H1 (cell line): ENCODE data around the gene OR2L13. TPM values are rescaled to one million over a fixed set of nuclear protein-coding genes. Genes with fewer than 3 reads are reported as not detected.

Experiments used
- CTCF ChIA-PET: fragments of 300-600 bp; sonication (Branson Sonifier 250); formaldehyde crosslinking; loops from one replicate; lab custom pipeline; 2021; ENCODE audit not compliant: partially characterized antibody; lab: Charles Lee
- POLR2A ChIA-PET: fragments of 300-600 bp; sonication (Branson Sonifier 250); formaldehyde crosslinking; loops from one replicate; lab custom pipeline; 2021; ENCODE audit warnings: inconsistent platforms; ENCODE audit not compliant: partially characterized antibody; lab: Charles Lee
- DNase-seq, 2 experiments: peaks; one replicate each; pipeline versions ENCODE4 v3.0.0 to v3.0.0-alpha.2; 2010 to 2022; ENCODE audit warnings: low spot score in 2 of 2, low read depth in 1 of 2, mixed read lengths in 1 of 2
- FAIRE-seq: peaks from 2 replicates; lab custom pipeline; 2011; peaks lifted over from hg19 to GRCh38; lab: Jason Lieb, UNC
- H2AFZ ChIP-seq: 2 replicates; pipeline ENCODE4 v1.8.1; 2012; ENCODE audit warnings: low read length, inconsistent platforms
- H2AK5ac ChIP-seq: 2 replicates; pipeline ENCODE4 v1.6.1; 2013; ENCODE audit warnings: low read depth, low read length
- H2BK120ac ChIP-seq: replicated peaks from 2 replicates; pipeline ENCODE3; 2013; ENCODE audit warnings: low read depth, low read length, inconsistent platforms
- H2BK12ac ChIP-seq: 2 replicates; pipeline ENCODE4 v1.6.1; 2013; ENCODE audit warnings: low read depth, low read length
- H2BK15ac ChIP-seq: 2 replicates; pipeline ENCODE4 v1.6.1; 2013; ENCODE audit warnings: low read length
- H2BK20ac ChIP-seq: 2 replicates; pipeline ENCODE4 v1.6.1; 2013; ENCODE audit warnings: low read length
- H2BK5ac ChIP-seq: 2 replicates; pipeline ENCODE4 v1.6.1; 2013; ENCODE audit warnings: low read depth, low read length
- H3K14ac ChIP-seq: 2 replicates; pipeline ENCODE4 v1.6.1; 2013; ENCODE audit warnings: inconsistent platforms; ENCODE audit not compliant: insufficient read length
- H3K18ac ChIP-seq: 2 replicates; pipeline ENCODE4 v1.6.1; 2013; ENCODE audit warnings: low read length; ENCODE audit errors: extremely low read depth
- H3K23ac ChIP-seq: 2 replicates; pipeline ENCODE4 v1.6.1; 2013; ENCODE audit warnings: inconsistent platforms; ENCODE audit not compliant: insufficient read length
- H3K23me2 ChIP-seq: 2 replicates; pipeline ENCODE4 v1.6.1; 2013; ENCODE audit warnings: low read depth, low read length
- H3K27ac ChIP-seq: 2 replicates; pipeline ENCODE4 v1.6.1; 2011; ENCODE audit warnings: low read depth, low read length, inconsistent platforms
- H3K27me3 ChIP-seq, 4 experiments: replicated peaks in 1 of 4; 1 replicate in 1 of 4; 2 replicates in 3 of 4; pipeline versions ENCODE4 v1.6.1 to v1.8.1; 2011 to 2013; ENCODE audit warnings: low read length in 3 of 4, mild to moderate bottlenecking in 3 of 4, inconsistent platforms in 2 of 4, mixed read lengths in 2 of 4, moderate library complexity in 1 of 4; ENCODE audit not compliant: control insufficient read depth in 3 of 4, insufficient read depth in 3 of 4; ENCODE audit errors: extremely low read depth in 1 of 4
- H3K36me3 ChIP-seq, 4 experiments: 2 replicates each; pipeline versions ENCODE4 v1.6.1 to v1.8.1; 2011 to 2013; ENCODE audit warnings: mild to moderate bottlenecking in 4 of 4, low read length in 3 of 4, moderate library complexity in 2 of 4, control low read depth in 1 of 4, inconsistent platforms in 1 of 4; ENCODE audit not compliant: insufficient read depth in 4 of 4, control insufficient read depth in 2 of 4
- H3K4ac ChIP-seq: replicated peaks from 2 replicates; pipeline ENCODE3; 2013; ENCODE audit warnings: low read length, low read depth, mixed read lengths, inconsistent platforms; ENCODE audit not compliant: insufficient read length
- H3K4me1 ChIP-seq, 4 experiments: replicated peaks in 1 of 4; 1 replicate in 1 of 4; 2 replicates in 3 of 4; pipeline versions ENCODE4 v1.6.1 to v1.8.1; 2011 to 2013; ENCODE audit warnings: low read length in 3 of 4, inconsistent platforms in 2 of 4, mixed read lengths in 1 of 4; ENCODE audit not compliant: insufficient read depth in 4 of 4, control insufficient read depth in 3 of 4
- H3K4me2 ChIP-seq, 2 experiments: 2 replicates each; pipeline versions ENCODE4 v1.6.1 to v1.8.1; 2011 to 2013; ENCODE audit warnings: low read depth in 2 of 2, low read length in 2 of 2, control low read depth in 1 of 2, inconsistent platforms in 1 of 2, mild to moderate bottlenecking in 1 of 2; ENCODE audit not compliant: insufficient read depth in 1 of 2
- H3K4me3 ChIP-seq, 4 experiments: fragments of 200-600, 300-600 bp in 1 of 4; sonication (generic), shearing (Covaris generic), sonication (Bioruptor Twin) in 1 of 4; 2 replicates each; pipeline versions ENCODE4 v1.5.1 to v1.8.1; 2011 to 2016; ENCODE audit warnings: low read length in 4 of 4, low read depth in 3 of 4, control low read depth in 2 of 4, inconsistent platforms in 2 of 4, mild to moderate bottlenecking in 2 of 4, mixed read lengths in 1 of 4, moderate library complexity in 1 of 4; ENCODE audit not compliant: insufficient read depth in 2 of 4; ENCODE audit errors: extremely low read depth in 1 of 4
- H3K56ac ChIP-seq: replicated peaks from 2 replicates; pipeline ENCODE3; 2013; ENCODE audit warnings: low read depth, mild to moderate bottlenecking, mixed read lengths, low read length, inconsistent platforms; ENCODE audit not compliant: insufficient read length
- H3K79me1 ChIP-seq: 2 replicates; pipeline ENCODE4 v1.6.1; 2013; ENCODE audit warnings: low read depth, low read length, control low read depth
- H3K79me2 ChIP-seq, 2 experiments: 2 replicates each; pipeline versions ENCODE4 v1.6.1 to v1.8.1; 2012 to 2013; ENCODE audit warnings: low read length in 2 of 2, mild to moderate bottlenecking in 2 of 2, inconsistent platforms in 1 of 2; ENCODE audit not compliant: insufficient read depth in 2 of 2, control insufficient read depth in 1 of 2
- H3K9ac ChIP-seq, 4 experiments: replicated peaks in 1 of 4; 1 replicate in 1 of 4; 2 replicates in 3 of 4; pipeline versions ENCODE4 v1.6.1 to v1.8.1; 2011 to 2013; ENCODE audit warnings: low read depth in 3 of 4, low read length in 3 of 4, control low read depth in 2 of 4, mild to moderate bottlenecking in 2 of 4, moderate library complexity in 2 of 4, inconsistent platforms in 1 of 4; ENCODE audit errors: extremely low read depth in 1 of 4
- H3K9me3 ChIP-seq, 2 experiments: 2 replicates each; pipeline versions ENCODE4 v1.6.1 to v1.8.1; 2012 to 2013; ENCODE audit warnings: mild to moderate bottlenecking in 2 of 2, moderate library complexity in 2 of 2, control low read depth in 1 of 2, inconsistent platforms in 1 of 2, low read depth in 1 of 2, low read length in 1 of 2, mixed read lengths in 1 of 2; ENCODE audit not compliant: insufficient read depth in 2 of 2
- H4K20me1 ChIP-seq, 2 experiments: replicated peaks in 1 of 2; 2 replicates each; pipeline versions ENCODE3 to v1.8.1; 2011 to 2013; ENCODE audit warnings: inconsistent platforms in 2 of 2, low read length in 2 of 2, mild to moderate bottlenecking in 1 of 2; ENCODE audit not compliant: insufficient read depth in 2 of 2, control insufficient read depth in 1 of 2
- H4K5ac ChIP-seq: 2 replicates; pipeline ENCODE4 v1.6.1; 2013; ENCODE audit warnings: low read length, low read depth, mixed read lengths, inconsistent platforms; ENCODE audit not compliant: insufficient read length
- H4K8ac ChIP-seq: 2 replicates; pipeline ENCODE4 v1.8.0; 2013; ENCODE audit warnings: mild to moderate bottlenecking, moderate library complexity, low read length, inconsistent platforms; ENCODE audit not compliant: insufficient read depth; ENCODE audit errors: extremely low read depth
- H4K91ac ChIP-seq: replicated peaks from 2 replicates; pipeline ENCODE3; 2013; ENCODE audit warnings: low read length, mixed read lengths, inconsistent platforms; ENCODE audit not compliant: insufficient read length
- BCL11A ChIP-seq, 2 experiments: IDR thresholded peaks; one replicate each; pipeline ENCODE4 v1.6.1; 2011; ENCODE audit warnings: low read depth in 2 of 2, low read length in 2 of 2, mild to moderate bottlenecking in 2 of 2
- BRCA1 ChIP-seq: IDR thresholded peaks from 2 replicates; pipeline ENCODE4 v1.6.1; 2012; ENCODE audit warnings: low read depth, low read length, improper control_type of control experiment
- EGR1 ChIP-seq: IDR thresholded peaks from 2 replicates; pipeline ENCODE4 v1.6.1; 2011; ENCODE audit warnings: low read depth, low read length, borderline replicate concordance
- JUN ChIP-seq: IDR thresholded peaks from 2 replicates; pipeline ENCODE4 v1.6.1; 2011; ENCODE audit warnings: low read depth, mild to moderate bottlenecking, improper control_type of control experiment, low read length
- KDM1A ChIP-seq: fragments of 200-600, 300-600 bp; sonication (generic); IDR thresholded peaks from 2 replicates; pipeline ENCODE4 v1.7.1; 2016; ENCODE audit warnings: mild to moderate bottlenecking, low read length, borderline replicate concordance
- NANOG ChIP-seq: IDR thresholded peaks from 2 replicates; pipeline ENCODE4 v1.6.1; 2011; ENCODE audit warnings: low read length, low read depth, mild to moderate bottlenecking, inconsistent platforms; ENCODE audit not compliant: insufficient read depth, poor library complexity, severe bottlenecking
- POU5F1 ChIP-seq: IDR thresholded peaks from 2 replicates; pipeline ENCODE4 v1.6.1; 2011; ENCODE audit warnings: low read depth, mild to moderate bottlenecking, low read length, moderate library complexity
- RXRA ChIP-seq: IDR thresholded peaks from 2 replicates; pipeline ENCODE4 v1.6.1; 2011; ENCODE audit warnings: low read depth, mild to moderate bottlenecking, low read length, moderate library complexity; ENCODE audit not compliant: insufficient read depth
- SIN3A ChIP-seq, 2 experiments: IDR thresholded peaks in 1 of 2; conservative IDR thresholded peaks in 1 of 2; 2 replicates each; pipeline ENCODE4 v1.6.1; 2011 to 2012; ENCODE audit warnings: low read length in 2 of 2, improper control_type of control experiment in 1 of 2, low read depth in 1 of 2, mild to moderate bottlenecking in 1 of 2
- SIRT6 ChIP-seq: IDR thresholded peaks from one replicate; pipeline ENCODE4 v1.7.1; 2012; ENCODE audit warnings: low read length, inconsistent platforms
- SP4 ChIP-seq: IDR thresholded peaks from 2 replicates; pipeline ENCODE4 v1.6.1; 2012; ENCODE audit warnings: low read length, inconsistent platforms
- TCF12 ChIP-seq: IDR thresholded peaks from 2 replicates; pipeline ENCODE4 v1.6.1; 2011; ENCODE audit warnings: low read depth, mild to moderate bottlenecking, low read length
- TEAD4 ChIP-seq: IDR thresholded peaks from 2 replicates; pipeline ENCODE4 v1.6.1; 2012; ENCODE audit warnings: low read depth, low read length, inconsistent platforms, mixed read lengths
- YY1 ChIP-seq: IDR thresholded peaks from 2 replicates; pipeline ENCODE4 v1.6.1; 2011; ENCODE audit warnings: low read depth, mild to moderate bottlenecking, low read length
- WGBS, 2 experiments: shearing (Covaris generic) in 1 of 2; methylation state at CpG; one replicate each; pipeline versions ENCODE4 v1.1.6 to v1.1.7; 2013 to 2015; ENCODE audit warnings: low lambda C conversion rate in 2 of 2, mixed read lengths in 2 of 2, inconsistent platforms in 1 of 2, low coverage in 1 of 2, missing lambda C conversion rate in 1 of 2; ENCODE audit not compliant: insufficient replicate concordance in 2 of 2, insufficient coverage in 1 of 2, insufficient read length in 1 of 2; ENCODE audit errors: extremely low coverage in 1 of 2, missing lambda C conversion rate in 1 of 2; 5-methylcytosine and 5-hydroxymethylcytosine counted together
- polyA plus RNA-seq, 7 experiments: library from polyadenylated mRNA; depleted of rRNA in 3 of 7; stranded (reverse) in 5 of 7; unstranded in 2 of 7; fragments of >200 nt in 5 of 7; fragments of 200-250 nt in 2 of 7; gene quantifications; 1 replicate in 5 of 7; 2 replicates in 1 of 7; 4 replicates in 1 of 7; pipeline versions ENCODE4 v1.2.1 to v1.2.3, GENCODE V29; 2011 to 2013; ENCODE audit warnings: missing spikeins in 2 of 7, mixed read lengths in 2 of 7
- total RNA-seq: library from RNA; stranded (reverse); fragmentation: NEBNext Ultra II Directional; extraction: Animal tissue kit (Norgen Biotek cat#: 25700); gene quantifications from 2 replicates; pipeline ENCODE4 v1.2.1, GENCODE V29; 2021
- TF ChIP-seq, protein P1 (sequence below): IDR thresholded peaks from 2 replicates; pipeline ENCODE4 v1.6.1; 2011; ENCODE audit warnings: low read depth, mild to moderate bottlenecking, low read length; ENCODE audit not compliant: insufficient read depth

OR2L13 gene
- total and polyA plus RNA-seq, 2 of the 8 experiments (the other 6 are each of a cell fraction or from before 2014, with no cell fraction given) = not detected

DNA sequence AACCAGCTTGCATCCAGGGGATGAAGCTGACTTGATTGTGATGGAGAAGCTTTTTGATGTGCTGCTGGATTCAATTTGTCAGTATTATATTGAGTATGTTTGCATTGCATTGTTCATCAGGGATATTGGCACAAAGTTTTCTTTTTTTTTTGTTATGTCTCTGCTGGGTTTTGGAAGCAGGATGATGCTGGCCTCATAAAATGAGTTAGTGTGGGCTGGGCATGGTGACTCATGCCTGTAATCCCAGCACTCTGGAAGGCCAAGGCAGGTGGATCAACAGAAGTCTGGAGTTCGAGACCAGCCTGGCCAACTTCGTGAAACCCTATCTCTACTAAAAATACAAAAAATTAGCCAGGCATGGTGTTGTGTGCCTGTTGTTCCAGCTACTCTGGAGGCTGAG lies 39.7 kb upstream of the OR2L13 start:
- Histone ChIP-seq H4K8ac (no peak overlapping the region), H3K4me1 (no peaks in the 10 kb centered on the region), H3K4me2 (no peak overlapping the region), H3K56ac (no peak overlapping the region), H4K5ac (no peak overlapping the region), H3K27ac (no peak overlapping the region), H3K14ac (no peak overlapping the region), H4K91ac (no peak overlapping the region), H3K9me3 (peaks cover 37 to 43% of the 10 kb centered on the region in 2 experiments), H3K18ac (no peak overlapping the region), H2BK15ac (no peak overlapping the region), H2AFZ (no peak overlapping the region), H2AK5ac (no peak overlapping the region), H2BK12ac (no peak overlapping the region), H3K9ac (no peak overlapping the region), H2BK20ac (no peak overlapping the region), H3K79me2 (no peaks in the 10 kb centered on the region), H2BK5ac (no peak overlapping the region), H3K4ac (no peak overlapping the region), H2BK120ac (no peak overlapping the region), H3K79me1 (no peaks in the 10 kb centered on the region), H3K36me3 (no peaks in the 10 kb centered on the region), H3K23me2 (no peaks in the 10 kb centered on the region), H3K23ac (no peak overlapping the region), H3K4me3 (no peak overlapping the region), H4K20me1 (no peaks in the 10 kb centered on the region), H3K27me3 (no peaks in the 10 kb centered on the region)
- 63% methylated on average over 2 of the region's 2 CpGs; no CpG with 5 or more reads in 1 of the 2 experiments for WGBS, 2 experiments
- ChIA-PET CTCF (no interaction called here), POLR2A (no interaction called here)
- no peak for FAIRE-seq
- TF ChIP-seq SIRT6 (no peak), KDM1A (no peak), BCL11A (IDR thresholded peaks at IDR 0.05; ENCODE audit: low read depth in 2 of 2, low read length in 2 of 2) (no peak), RXRA (no peak), TEAD4 (no peak), POU5F1 (no peak), JUN (no peak), BRCA1 (no peak), NANOG (no peak), TCF12 (no peak), SP4 (no peak), EGR1 (no peak), YY1 (no peak), SIN3A (conservative IDR thresholded peaks at IDR 0.05 in 1 of 2, IDR thresholded peaks at IDR 0.05 in 1 of 2; ENCODE audit: low read depth in 1 of 2, low read length in 2 of 2) (no peak)
- TF ChIP-seq, protein P1, sequence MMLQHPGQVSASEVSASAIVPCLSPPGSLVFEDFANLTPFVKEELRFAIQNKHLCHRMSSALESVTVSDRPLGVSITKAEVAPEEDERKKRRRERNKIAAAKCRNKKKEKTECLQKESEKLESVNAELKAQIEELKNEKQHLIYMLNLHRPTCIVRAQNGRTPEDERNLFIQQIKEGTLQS = no peak
- DNase-seq = no peak
